ENCODE measurements around the gene SLC25A39. TPM values are rescaled to one million over a fixed set of nuclear protein-coding genes. Genes with fewer than 3 reads are reported as not detected.
"Not testable (repeated sequence)": the region's sequence is repeated elsewhere in the genome, so short reads cannot be mapped to it uniquely, and the experiment has no call there.

Gene SLC25A39
- total and polyA plus RNA-seq, 2 experiments from 2014 or later: 92.7 to 179 TPM

GRCh38 chr17:44348988-44349364 is 24.4 kb upstream of the SLC25A39 start:
- peaks cover 4% of the 10 kb centered on the region for H3K4me1 ChIP-seq (ENCODE audit: insufficient read depth)
- no peaks in the 10 kb centered on the region for H3K27me3 ChIP-seq
- TF ChIP-seq EZH2phosphoT487 (IDR thresholded peaks at IDR 0.05; ENCODE audit: low read depth, severe bottlenecking, unreplicated experiment): no peak
- TF ChIP-seq EZH2 (IDR thresholded peaks at IDR 0.05; ENCODE audit: borderline replicate concordance): no peak
- no peak for TF ChIP-seq CTCF (IDR thresholded peaks at IDR 0.05; ENCODE audit: poor library complexity)
- no peak for DNase-seq (ENCODE audit: low spot score)
- H2AFZ ChIP-seq: no peak overlapping the region
- no peaks in the 10 kb centered on the region for H3K36me3 ChIP-seq (replicated peaks; ENCODE audit: insufficient read depth, low read depth)
- 91% methylated on average over 6 of the region's 6 CpGs for WGBS (ENCODE audit: low lambda C conversion rate, missing lambda C conversion rate)
- H3K9me3 ChIP-seq (ENCODE audit: low read depth): no peaks in the 10 kb centered on the region
- no peak overlapping the region for H3K4me2 ChIP-seq
- H4K20me1 ChIP-seq (ENCODE audit: insufficient read depth, poor library complexity, severe bottlenecking): no peaks in the 10 kb centered on the region
- H3K27ac ChIP-seq: no peak overlapping the region
- H3K4me3 ChIP-seq: no peak overlapping the region
- H3K9me2 ChIP-seq (replicated peaks; ENCODE audit: insufficient read depth): no peaks in the 10 kb centered on the region
- H3K79me2 ChIP-seq: peaks cover 15% of the 10 kb centered on the region

- peaks cover 4% of the 10 kb centered on the region for H3K4me1 ChIP-seq (ENCODE audit: insufficient read depth)
- no peak overlapping the region for H3K4me2 ChIP-seq
- no peak overlapping the region for H3K4me3 ChIP-seq
- H2AFZ ChIP-seq: no peak overlapping the region
- H3K9me2 ChIP-seq (replicated peaks; ENCODE audit: insufficient read depth): no peaks in the 10 kb centered on the region
- no peaks in the 10 kb centered on the region for H3K36me3 ChIP-seq (replicated peaks; ENCODE audit: insufficient read depth, low read depth)
- TF ChIP-seq EZH2 (IDR thresholded peaks at IDR 0.05; ENCODE audit: borderline replicate concordance): no peak
- no peak for TF ChIP-seq CTCF (IDR thresholded peaks at IDR 0.05; ENCODE audit: poor library complexity)
- TF ChIP-seq EZH2phosphoT487 (IDR thresholded peaks at IDR 0.05; ENCODE audit: low read depth, severe bottlenecking, unreplicated experiment): no peak
- DNase-seq (ENCODE audit: low spot score): no peak
- no peaks in the 10 kb centered on the region for H4K20me1 ChIP-seq (ENCODE audit: insufficient read depth, poor library complexity, severe bottlenecking)
- H3K79me2 ChIP-seq: peaks cover 15% of the 10 kb centered on the region
- H3K27ac ChIP-seq: no peak overlapping the region
- 90% methylated on average over 9 of the region's 9 CpGs for WGBS (ENCODE audit: low lambda C conversion rate, missing lambda C conversion rate)
- H3K27me3 ChIP-seq: no peaks in the 10 kb centered on the region
- no peaks in the 10 kb centered on the region for H3K9me3 ChIP-seq (ENCODE audit: low read depth)
Observed at GRCh38 chr17:44348234-44348987, 23.8 kb upstream of the SLC25A39 start.

DNA sequence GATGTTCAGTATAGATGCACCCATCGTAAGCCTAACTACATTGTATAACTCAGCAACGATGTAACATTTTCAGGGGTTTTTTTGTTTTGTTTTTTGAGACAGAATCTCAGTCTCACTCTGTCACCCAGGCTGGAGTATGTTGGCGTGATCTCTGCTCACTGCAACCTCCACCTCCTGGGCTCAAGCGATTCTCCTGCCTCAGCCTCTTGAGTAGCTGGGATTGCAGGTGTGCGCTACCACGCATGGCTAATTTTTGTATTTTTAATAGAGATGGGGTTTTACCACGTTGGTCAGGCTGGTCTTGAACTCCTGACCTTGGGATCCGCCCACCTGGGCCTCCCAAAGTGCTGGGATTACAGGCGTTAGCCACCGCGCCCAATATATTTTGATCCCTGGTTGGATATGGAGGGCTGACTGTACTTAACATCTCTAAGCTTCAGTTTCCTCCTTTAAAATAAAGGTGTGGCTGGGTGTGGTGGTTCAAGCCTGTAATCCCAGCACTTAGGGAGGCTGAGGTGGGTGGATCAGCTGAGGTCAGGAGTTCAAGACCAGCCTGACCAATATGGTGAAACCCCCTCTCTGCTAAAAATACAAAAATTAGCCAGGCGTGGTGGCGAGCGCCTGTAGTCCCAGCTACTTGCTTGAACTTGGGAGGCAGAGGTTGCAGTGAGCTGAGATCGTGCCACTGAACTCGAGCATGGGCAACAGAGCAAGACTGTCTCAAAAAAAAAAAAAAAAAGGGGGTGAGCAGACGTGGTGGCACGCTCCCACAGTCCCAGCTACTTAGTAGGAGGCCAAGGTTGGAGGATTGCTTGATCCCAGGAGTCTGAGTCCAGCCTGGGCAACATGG is 22.8 kb upstream of the SLC25A39 start:
- not testable (repeated sequence) for H3K4me2 ChIP-seq; H3K9me3 ChIP-seq (ENCODE audit: low read depth); H3K36me3 ChIP-seq (replicated peaks; ENCODE audit: insufficient read depth, low read depth); DNase-seq (ENCODE audit: low spot score); H3K9me2 ChIP-seq (replicated peaks; ENCODE audit: insufficient read depth); H3K27ac ChIP-seq; H3K4me3 ChIP-seq; H4K20me1 ChIP-seq (ENCODE audit: insufficient read depth, poor library complexity, severe bottlenecking); H3K4me1 ChIP-seq (ENCODE audit: insufficient read depth); H2AFZ ChIP-seq; H3K27me3 ChIP-seq
- peaks cover 15% of the 10 kb centered on the region for H3K79me2 ChIP-seq
- WGBS (ENCODE audit: low lambda C conversion rate, missing lambda C conversion rate): 92% methylated on average over 18 of the region's 18 CpGs
